Endothelial cell of umbilical vein (primary cell): ENCODE results near the gene ADGRD1. TPM values are rescaled to one million over a fixed set of nuclear protein-coding genes. Genes with fewer than 3 reads are reported as not detected.
"Not testable (repeated sequence)": the region's sequence is repeated elsewhere in the genome, so short reads cannot be mapped to it uniquely, and the experiment has no call there.

Experiments used
- BruUV-seq: library from RNA; stranded (reverse); fragments of 400-500 nt; replicated peaks from 2 replicates; lab custom pipeline; 2021; lab: Mats Ljungman, UMichigan
- CTCF ChIA-PET: fragments of 300-600, 350-600 bp; sonication (Branson Sonifier 250); formaldehyde crosslinking; loops from one replicate; lab custom pipeline; 2021; ENCODE audit warnings: antibody characterized with exemption, inconsistent platforms; lab: Charles Lee
- POLR2A ChIA-PET: fragments of 300-600, 350-600 bp; sonication (Branson Sonifier 250); formaldehyde crosslinking; loops from one replicate; lab custom pipeline; 2021; ENCODE audit warnings: antibody characterized with exemption, inconsistent platforms; lab: Charles Lee
- DNase-seq: peaks from one replicate; pipeline ENCODE4 v3.0.0-alpha.2; 2011; ENCODE audit warnings: low read depth, low spot score
- FAIRE-seq: peaks from 2 replicates; lab custom pipeline; 2011; peaks lifted over from hg19 to GRCh38; lab: Jason Lieb, UNC
- H2AFZ ChIP-seq: 2 replicates; pipeline ENCODE4 v1.6.0; 2012; ENCODE audit warnings: low read depth, low read length, control low read depth, inconsistent platforms
- H3K27ac ChIP-seq: 2 replicates; pipeline ENCODE4 v1.5.1; 2011; ENCODE audit warnings: low read depth, mild to moderate bottlenecking, control low read depth, low read length, moderate library complexity; ENCODE audit not compliant: insufficient read depth
- H3K27me3 ChIP-seq, 2 experiments: 2 replicates each; pipeline versions ENCODE4 v1.6.0 to v1.6.1; 2011; ENCODE audit warnings: low read length in 2 of 2, mixed read lengths in 1 of 2; ENCODE audit not compliant: control insufficient read depth in 2 of 2, insufficient read depth in 2 of 2
- H3K36me3 ChIP-seq, 2 experiments: 2 replicates in 1 of 2; 3 replicates in 1 of 2; pipeline ENCODE4 v1.5.1; 2011; ENCODE audit warnings: low read length in 2 of 2, mild to moderate bottlenecking in 1 of 2, moderate library complexity in 1 of 2; ENCODE audit not compliant: control insufficient read depth in 2 of 2, insufficient read depth in 2 of 2; ENCODE audit errors: extremely low read depth in 1 of 2
- H3K4me1 ChIP-seq: 3 replicates; pipeline ENCODE4 v1.5.1; 2011; ENCODE audit warnings: mild to moderate bottlenecking, low read length; ENCODE audit not compliant: control insufficient read depth, insufficient read depth; ENCODE audit errors: extremely low read depth
- H3K4me2 ChIP-seq: 2 replicates; pipeline ENCODE4 v1.6.1; 2011; ENCODE audit warnings: low read length, control low read depth, mixed read lengths; ENCODE audit not compliant: insufficient read depth
- H3K4me3 ChIP-seq, 3 experiments: fragments of 200-600 bp in 1 of 3; sonication (generic), shearing (Covaris generic) in 1 of 3; replicated peaks in 1 of 3; 2 replicates each; pipeline ENCODE4 v1.5.1; 2011 to 2016; ENCODE audit warnings: control low read depth in 3 of 3, low read length in 3 of 3, mild to moderate bottlenecking in 2 of 3, inconsistent platforms in 1 of 3, low read depth in 1 of 3, moderate library complexity in 1 of 3; ENCODE audit not compliant: insufficient read depth in 1 of 3
- H3K79me2 ChIP-seq: 2 replicates; pipeline ENCODE4 v1.6.0; 2012; ENCODE audit warnings: low read length, inconsistent platforms; ENCODE audit not compliant: control insufficient read depth, insufficient read depth
- H3K9ac ChIP-seq: replicated peaks from 2 replicates; pipeline ENCODE3; 2011; ENCODE audit warnings: low read length, control low read depth; ENCODE audit not compliant: insufficient read depth; ENCODE audit errors: extremely low read depth
- H3K9me1 ChIP-seq: replicated peaks from 3 replicates; pipeline ENCODE4 v1.6.0; 2011; ENCODE audit warnings: mild to moderate bottlenecking, low read length; ENCODE audit not compliant: control insufficient read depth, insufficient read depth; ENCODE audit errors: extremely low read depth
- H3K9me3 ChIP-seq: replicated peaks from 2 replicates; pipeline ENCODE4 v1.5.1; 2012; ENCODE audit warnings: low read length, inconsistent platforms; ENCODE audit not compliant: control insufficient read depth, insufficient read depth
- H4K20me1 ChIP-seq: replicated peaks from 2 replicates; pipeline ENCODE3; 2011; ENCODE audit warnings: mild to moderate bottlenecking, low read length; ENCODE audit not compliant: control insufficient read depth, insufficient read depth; ENCODE audit errors: extremely low read depth
- CTCF ChIP-seq, 2 donors: IDR thresholded peaks; 1 replicate in 1 of 2; 2 replicates in 1 of 2; pipeline ENCODE4 v1.5.1; 2011; ENCODE audit warnings: low read length in 2 of 2, mild to moderate bottlenecking in 2 of 2, moderate library complexity in 2 of 2, control low read depth in 1 of 2, inconsistent platforms in 1 of 2, low read depth in 1 of 2; ENCODE audit not compliant: insufficient read depth in 1 of 2; ENCODE audit errors: extremely low read depth in 1 of 2
- EZH2 ChIP-seq: IDR thresholded peaks from 2 replicates; pipeline ENCODE4 v1.6.1; 2012; ENCODE audit warnings: borderline replicate concordance, low read depth, mild to moderate bottlenecking, moderate library complexity, low read length, inconsistent platforms; ENCODE audit not compliant: severe bottlenecking
- GATA2 ChIP-seq: IDR thresholded peaks from 2 replicates; pipeline ENCODE4 v1.7.0; 2011; ENCODE audit warnings: low read depth, mild to moderate bottlenecking, moderate library complexity, mixed read lengths, low read length; ENCODE audit not compliant: insufficient read length, insufficient read depth
- JUN ChIP-seq: IDR thresholded peaks from 2 replicates; pipeline ENCODE4 v1.6.1; 2011; ENCODE audit warnings: borderline replicate concordance, low read depth; ENCODE audit not compliant: insufficient read length, insufficient read depth
- MAX ChIP-seq: IDR thresholded peaks from 2 replicates; pipeline ENCODE4 v1.6.1; 2011; ENCODE audit not compliant: insufficient read depth, insufficient read length
- MYC ChIP-seq: IDR thresholded peaks from one replicate; pipeline ENCODE4 v1.6.1; 2011; ENCODE audit warnings: mild to moderate bottlenecking, low read depth, low read length
- POLR2A ChIP-seq: IDR thresholded peaks from 2 replicates; pipeline ENCODE4 v1.6.1; 2012; ENCODE audit warnings: low read depth, mild to moderate bottlenecking, control low read depth, low read length
- dilution Hi-C: fragments of 300-500 bp; cut with MboI; formaldehyde crosslinking; loops from one replicate; pipeline ENCODE4 v1.15.0; 2019; ENCODE audit warnings: low sequenced_read_pairs; ENCODE audit not compliant: extremely low pct_ligation_motif_present
- intact Hi-C: fragments of 100-400 bp; cut with micrococcal nuclease; formaldehyde crosslinking; loops from one replicate; pipeline ENCODE4 v1.10.0; 2022
- polyA plus RNA-seq, 4 experiments: library from polyadenylated mRNA; depleted of rRNA in 3 of 4; stranded (reverse) in 3 of 4; unstranded in 1 of 4; fragments of >200 nt; gene quantifications; 2 replicates each; pipeline versions ENCODE4 v1.2.1 to v1.2.3, GENCODE V29; 2011 to 2012; ENCODE audit warnings: missing spikeins in 1 of 4
- total RNA-seq: library from RNA; stranded (reverse); gene quantifications from 2 replicates; pipeline ENCODE4 v1.2.3, GENCODE V29; 2021

The ADGRD1 gene
- total and polyA plus RNA-seq, 2 donors (not counting 3 experiments of a cell fraction or from before 2014, with no cell fraction given): 0.07 TPM; not detected in 1

GRCh38 chr12:130904064-130904463 is 49.6 kb upstream of the ADGRD1 start:
- no peak for DNase-seq
- Histone ChIP-seq H3K27ac (no peak overlapping the region), H3K9ac (no peak overlapping the region), H3K9me1 (no peaks in the 10 kb centered on the region), H3K4me3 (no peak overlapping the region), H3K79me2 (no peaks in the 10 kb centered on the region), H3K4me1 (no peaks in the 10 kb centered on the region), H3K27me3 (no peaks in the 10 kb centered on the region), H4K20me1 (no peaks in the 10 kb centered on the region), H2AFZ (no peak overlapping the region), H3K36me3 (no peaks in the 10 kb centered on the region), H3K9me3 (no peaks in the 10 kb centered on the region), H3K4me2 (no peak overlapping the region)
- TF ChIP-seq CTCF (IDR thresholded peaks at IDR 0.05; ENCODE audit: extremely low read depth in 1 of 2, insufficient read depth in 1 of 2, low read depth in 1 of 2, low read length in 2 of 2) (no peak), MYC (no peak), POLR2A (no peak), EZH2 (no peak), MAX (no peak), GATA2 (no peak), JUN (no peak)
- POLR2A ChIA-PET: no interaction called here
- no TSS peak for BruUV-seq
- CTCF ChIA-PET: no interaction called here
- dilution Hi-C loops: no loop called here
- FAIRE-seq: no peak
- intact Hi-C loops: loop anchor here (5.0 kb wide), 1 partner anchor 273 kb away; no protein-coding TSS in a partner anchor

DNA sequence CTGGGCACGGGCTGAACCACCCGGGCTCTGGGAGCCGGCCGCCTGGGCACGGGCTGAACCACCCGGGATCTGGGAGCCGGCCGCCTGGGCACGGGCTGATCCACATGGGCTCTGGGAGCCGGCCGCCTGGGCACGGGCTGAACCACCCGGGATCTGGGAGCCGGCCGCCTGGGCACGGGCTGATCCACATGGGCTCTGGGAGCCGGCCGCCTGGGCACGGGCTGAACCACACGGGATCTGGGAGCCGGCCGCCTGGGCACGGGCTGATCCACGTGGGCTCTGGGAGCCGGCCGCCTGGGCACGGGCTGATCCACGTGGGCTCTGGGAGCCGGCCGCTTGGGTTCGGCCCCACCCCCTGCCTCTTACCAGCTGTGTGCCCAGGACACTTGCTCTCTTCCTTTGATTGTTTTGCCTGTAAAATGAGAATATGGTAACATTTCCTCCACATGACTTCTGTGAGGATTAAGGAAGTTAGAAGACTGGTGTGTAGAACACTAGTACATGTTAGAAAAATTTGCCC is 48.7 kb upstream of the ADGRD1 start:
- H3K27ac ChIP-seq, H3K9me3 ChIP-seq, POLR2A ChIA-PET, FAIRE-seq, H3K27me3 ChIP-seq, dilution Hi-C loops, DNase-seq, H3K36me3 ChIP-seq, H3K9ac ChIP-seq, H3K4me3 ChIP-seq, H3K79me2 ChIP-seq, H3K4me2 ChIP-seq, H3K9me1 ChIP-seq, H3K4me1 ChIP-seq, H4K20me1 ChIP-seq, BruUV-seq, H2AFZ ChIP-seq, CTCF ChIA-PET: not testable (repeated sequence)
- intact Hi-C loops: loop anchor here (5.0 kb wide), 1 partner anchor 272 kb away; no protein-coding TSS in a partner anchor
